ENCODE results near the gene HIVEP1. TPM values are rescaled to one million over a fixed set of nuclear protein-coding genes. Genes with fewer than 3 reads are reported as not detected.

Gene HIVEP1
- total RNA-seq, 1 donor from 2014 or later, result 27.8 TPM

GRCh38 chr6:12028213-12028612 is 16.1 kb downstream of the HIVEP1 start:
- peaks cover 40% of the 10 kb centered on the region for H3K36me3 Mint-ChIP-seq (ENCODE audit: unreplicated experiment)

GRCh38 chr6:12029979-12030737 is 18.0 kb downstream of the HIVEP1 start:
- peaks cover 40% of the 10 kb centered on the region for H3K36me3 Mint-ChIP-seq (ENCODE audit: unreplicated experiment)
- no peak overlapping the region for H3K27ac Mint-ChIP-seq (ENCODE audit: unreplicated experiment)
- H3K4me1 Mint-ChIP-seq (ENCODE audit: unreplicated experiment), result peaks cover 32% of the 10 kb centered on the region
- no peaks in the 10 kb centered on the region for H3K27me3 Mint-ChIP-seq (ENCODE audit: unreplicated experiment)
- H3K9me3 Mint-ChIP-seq (ENCODE audit: unreplicated experiment), result peaks cover 19% of the 10 kb centered on the region
- no peak for TF ChIP-seq CTCF (IDR thresholded peaks at IDR 0.05)
- no peak for DNase-seq (ENCODE audit: extremely low spot score, unreplicated experiment)
- no peak overlapping the region for H3K4me3 Mint-ChIP-seq (ENCODE audit: unreplicated experiment)

More at GRCh38 chr6:12028213-12028612, 16.1 kb downstream of the HIVEP1 start:
- Mint-ChIP-seq H3K4me1 (ENCODE audit: unreplicated experiment) (peaks cover 33% of the 10 kb centered on the region), H3K27ac (ENCODE audit: unreplicated experiment) (no peak overlapping the region), H3K4me3 (ENCODE audit: unreplicated experiment) (no peak overlapping the region), H3K27me3 (ENCODE audit: unreplicated experiment) (no peaks in the 10 kb centered on the region), H3K9me3 (ENCODE audit: unreplicated experiment) (peaks cover 19% of the 10 kb centered on the region)
- no peak for DNase-seq (ENCODE audit: extremely low spot score, unreplicated experiment)
- no peak for TF ChIP-seq CTCF (IDR thresholded peaks at IDR 0.05)

- peaks cover 19% of the 10 kb centered on the region for H3K9me3 Mint-ChIP-seq (ENCODE audit: unreplicated experiment)
- no peak for DNase-seq (ENCODE audit: extremely low spot score, unreplicated experiment)
- no peak overlapping the region for H3K4me3 Mint-ChIP-seq (ENCODE audit: unreplicated experiment)
- H3K27ac Mint-ChIP-seq (ENCODE audit: unreplicated experiment), result no peak overlapping the region
- no peaks in the 10 kb centered on the region for H3K27me3 Mint-ChIP-seq (ENCODE audit: unreplicated experiment)
- H3K4me1 Mint-ChIP-seq (ENCODE audit: unreplicated experiment), result peaks cover 23% of the 10 kb centered on the region
- no peak for TF ChIP-seq CTCF (IDR thresholded peaks at IDR 0.05)
- H3K36me3 Mint-ChIP-seq (ENCODE audit: unreplicated experiment), result peaks cover 39% of the 10 kb centered on the region
These were observed 19.0 kb downstream of the HIVEP1 start for GRCh38 chr6:12030993-12031550.

GRCh38 chr6:12032783-12033573 is 20.9 kb downstream of the HIVEP1 start:
- H3K36me3 Mint-ChIP-seq (ENCODE audit: unreplicated experiment), result peaks cover 31% of the 10 kb centered on the region
- no peak for DNase-seq (ENCODE audit: extremely low spot score, unreplicated experiment)
- H3K27ac Mint-ChIP-seq (ENCODE audit: unreplicated experiment), result no peak overlapping the region

More at GRCh38 chr6:12032783-12033573, 20.9 kb downstream of the HIVEP1 start:
- peaks cover 19% of the 10 kb centered on the region for H3K9me3 Mint-ChIP-seq (ENCODE audit: unreplicated experiment)
- no peaks in the 10 kb centered on the region for H3K27me3 Mint-ChIP-seq (ENCODE audit: unreplicated experiment)
- H3K4me3 Mint-ChIP-seq (ENCODE audit: unreplicated experiment), result no peak overlapping the region
- TF ChIP-seq CTCF (IDR thresholded peaks at IDR 0.05), result no peak
- H3K4me1 Mint-ChIP-seq (ENCODE audit: unreplicated experiment), result peaks cover 18% of the 10 kb centered on the region
